HepG2 (cell line): ENCODE measurements around the gene EGR1. TPM values are rescaled to one million over a fixed set of nuclear protein-coding genes. Genes with fewer than 3 reads are reported as not detected.

ENCODE experiments used
- ATAC-seq: fragments of 200-7000 bp; cut with Tn5 transposase; 3 replicates; pipeline ENCODE4 v1.9.1; 2020; ENCODE audit warnings: mild to moderate bottlenecking, moderate library complexity
- BruUV-seq: library from RNA; stranded (reverse); fragments of 400-500 nt; replicated peaks from 2 replicates; lab custom pipeline; 2021; lab: Mats Ljungman, UMichigan
- CTCF ChIA-PET: fragments of 300-600 bp; formaldehyde crosslinking; extraction: SDS; loops from one replicate; lab custom pipeline; 2021; ENCODE audit warnings: low total read pairs, inconsistent platforms, low intra/inter-chr PET ratio; lab: Yijun Ruan, JAX
- POLR2A ChIA-PET: fragments of 350-600 bp; sonication (Branson Sonifier 250); formaldehyde crosslinking; loops from one replicate; lab custom pipeline; 2020; ENCODE audit warnings: antibody characterized with exemption, inconsistent platforms; lab: Yijun Ruan, JAX
- DNase-seq: peaks from one replicate; pipeline ENCODE4 v3.0.0-alpha.2; 2015; ENCODE audit warnings: low spot score
- FAIRE-seq: peaks from 3 replicates; lab custom pipeline; 2011; peaks lifted over from hg19 to GRCh38; lab: Jason Lieb, UNC
- H2AFZ ChIP-seq: one replicate; pipeline ENCODE4 v1.6.1; 2011; ENCODE audit warnings: low read length, inconsistent platforms
- H3K27ac ChIP-seq: fragments of 300-600 bp; 3 replicates; pipeline ENCODE4 v1.8.0; 2011; ENCODE audit warnings: mixed run types, mild to moderate bottlenecking, mixed read lengths, low read length, inconsistent platforms; ENCODE audit not compliant: insufficient read depth; ENCODE audit errors: extremely low read length
- H3K27me3 ChIP-seq, 2 experiments: fragments of 200-600 bp in 1 of 2; 2 replicates in 1 of 2; 3 replicates in 1 of 2; pipeline versions ENCODE4 v1.6.0 to v1.8.0; 2011; ENCODE audit warnings: low read length in 2 of 2, mild to moderate bottlenecking in 2 of 2, moderate library complexity in 2 of 2, inconsistent platforms in 1 of 2; ENCODE audit not compliant: insufficient read depth in 2 of 2, control insufficient read depth in 1 of 2
- H3K36me3 ChIP-seq, 2 experiments: fragments of 200-600 bp in 1 of 2; replicated peaks in 1 of 2; 2 replicates in 1 of 2; 3 replicates in 1 of 2; pipeline versions ENCODE4 v1.5.1 to v1.8.0; 2011; ENCODE audit warnings: low read length in 2 of 2, inconsistent platforms in 1 of 2; ENCODE audit not compliant: insufficient read depth in 2 of 2, control insufficient read depth in 1 of 2
- H3K4me1 ChIP-seq: 2 replicates; pipeline ENCODE4 v1.5.1; 2012; ENCODE audit warnings: low read length, inconsistent platforms; ENCODE audit not compliant: insufficient read depth
- H3K4me2 ChIP-seq: 2 replicates; pipeline ENCODE4 v1.6.0; 2011; ENCODE audit warnings: low read depth, low read length, inconsistent platforms
- H3K4me3 ChIP-seq, 3 experiments: fragments of 200-600 bp in 1 of 3; sonication (generic), shearing (Covaris generic) in 1 of 3; replicated peaks in 1 of 3; 2 replicates each; pipeline ENCODE4 v1.5.1; 2011 to 2016; ENCODE audit warnings: low read length in 3 of 3, inconsistent platforms in 2 of 3, low read depth in 2 of 3, mild to moderate bottlenecking in 2 of 3, control low read depth in 1 of 3, mixed read lengths in 1 of 3; ENCODE audit not compliant: insufficient read depth in 1 of 3
- H3K79me2 ChIP-seq: one replicate; pipeline ENCODE4 v1.6.1; 2011; ENCODE audit warnings: low read length, inconsistent platforms; ENCODE audit not compliant: insufficient read depth
- H3K9ac ChIP-seq: 2 replicates; pipeline ENCODE4 v1.6.0; 2011; ENCODE audit warnings: mild to moderate bottlenecking, low read depth, low read length, inconsistent platforms; ENCODE audit not compliant: insufficient read depth
- H3K9me3 ChIP-seq: 2 replicates; pipeline ENCODE4 v1.5.1; 2012; ENCODE audit warnings: mild to moderate bottlenecking, low read length
- H4K20me1 ChIP-seq: 2 replicates; pipeline ENCODE4 v1.6.0; 2011; ENCODE audit warnings: inconsistent platforms, mild to moderate bottlenecking, low read length, moderate library complexity; ENCODE audit not compliant: insufficient read depth
- CCAR2 ChIP-seq: fragments of 200-400 bp; formaldehyde crosslinking; optimal IDR thresholded peaks from 2 replicates; pipeline ENCODE3; 2018; ENCODE audit warnings: low read depth, mild to moderate bottlenecking, low read length, moderate library complexity
- HNF1B ChIP-seq: sonication (generic); formaldehyde crosslinking; IDR thresholded peaks from 2 replicates; pipeline ENCODE4 v1.5.1; 2020; ENCODE audit warnings: mild to moderate bottlenecking, moderate library complexity, missing genetic modification reagents
- ISL2 ChIP-seq: sonication (generic); formaldehyde crosslinking; IDR thresholded peaks from 2 replicates; pipeline ENCODE4 v1.5.0; 2020; ENCODE audit warnings: missing genetic modification reagents
- KMT2B ChIP-seq: IDR thresholded peaks from 2 replicates; pipeline ENCODE4 v1.6.1; 2016; ENCODE audit warnings: missing genetic modification reagents, missing compliant biosample characterization
- NKX3-1 ChIP-seq: sonication (generic); formaldehyde crosslinking; IDR thresholded peaks from 2 replicates; pipeline ENCODE4 v1.5.0; 2020; ENCODE audit warnings: missing genetic modification reagents
- NR1H2 ChIP-seq: sonication (generic); formaldehyde crosslinking; IDR thresholded peaks from 2 replicates; pipeline ENCODE4 v1.8.1; 2022; ENCODE audit warnings: low read depth, missing genetic modification reagents, borderline replicate concordance
- POLR2G ChIP-seq: fragments of 200-400 bp; formaldehyde crosslinking; IDR thresholded peaks from 2 replicates; pipeline ENCODE4 v1.6.1; 2018; ENCODE audit warnings: mild to moderate bottlenecking, low read depth, low read length, moderate library complexity
- SOX6 ChIP-seq, 2 experiments: fragments of 450-650 bp in 1 of 2; sonication (generic) in 1 of 2; formaldehyde crosslinking in 1 of 2; IDR thresholded peaks; 2 replicates each; pipeline versions ENCODE4 v1.4.0 to v1.6.1; 2017 to 2020; ENCODE audit warnings: antibody characterized with exemption in 1 of 2, mild to moderate bottlenecking in 1 of 2, missing genetic modification reagents in 1 of 2
- USF2 ChIP-seq, 2 experiments: sonication (generic) in 1 of 2; formaldehyde crosslinking in 1 of 2; IDR thresholded peaks; 2 replicates each; pipeline versions ENCODE4 v1.5.1 to v1.6.1; 2011 to 2020; ENCODE audit warnings: borderline replicate concordance in 1 of 2, low read depth in 1 of 2, low read length in 1 of 2, mild to moderate bottlenecking in 1 of 2, missing genetic modification reagents in 1 of 2, moderate library complexity in 1 of 2
- ZBTB42 ChIP-seq: sonication (generic); formaldehyde crosslinking; IDR thresholded peaks from 2 replicates; pipeline ENCODE4 v1.5.0; 2020; ENCODE audit warnings: mild to moderate bottlenecking, missing genetic modification reagents
- ZBTB7A ChIP-seq: sonication (generic); formaldehyde crosslinking; IDR thresholded peaks from 2 replicates; pipeline ENCODE4 v1.8.0; 2022; ENCODE audit warnings: mild to moderate bottlenecking, missing genetic modification reagents
- ZNF235 ChIP-seq: sonication (generic); formaldehyde crosslinking; IDR thresholded peaks from 2 replicates; pipeline ENCODE4 v1.8.1; 2023; ENCODE audit warnings: mild to moderate bottlenecking, missing genetic modification reagents, borderline replicate concordance
- ZNF329 ChIP-seq: sonication (generic); formaldehyde crosslinking; IDR thresholded peaks from 2 replicates; pipeline ENCODE4 v1.9.0; 2021; ENCODE audit warnings: low read depth, mild to moderate bottlenecking, missing genetic modification reagents
- ZNF468 ChIP-seq: sonication (generic); formaldehyde crosslinking; IDR thresholded peaks from 2 replicates; pipeline ENCODE4 v1.8.0; 2022; ENCODE audit warnings: mild to moderate bottlenecking, moderate library complexity, missing genetic modification reagents
- ZNF564 ChIP-seq: sonication (generic); formaldehyde crosslinking; IDR thresholded peaks from 2 replicates; pipeline ENCODE4 v1.8.1; 2023; ENCODE audit warnings: mild to moderate bottlenecking, missing genetic modification reagents
- ZSCAN20 ChIP-seq: sonication (generic); formaldehyde crosslinking; IDR thresholded peaks from 2 replicates; pipeline ENCODE4 v1.4.0; 2020; ENCODE audit warnings: missing genetic modification reagents, mild to moderate bottlenecking, borderline replicate concordance
- WGBS: methylation state at CpG from one replicate; pipeline ENCODE4 v1.1.6; 2017; ENCODE audit warnings: low lambda C conversion rate; 5-methylcytosine and 5-hydroxymethylcytosine counted together
- in situ Hi-C: cut with HindIII; loops from 2 replicates; pipeline ENCODE4 v1.10.0; 2017; ENCODE audit warnings: low pct_unique_long_range_greater_than_20kb; ENCODE audit not compliant: extremely low pct_ligation_motif_present
- intact Hi-C: fragments of 100-400 bp; cut with micrococcal nuclease; formaldehyde crosslinking; loops from one replicate; pipeline ENCODE4 v1.10.0; 2022; ENCODE audit not compliant: unreplicated experiment
- polyA plus RNA-seq, 8 experiments: library from polyadenylated mRNA; depleted of rRNA in 3 of 8; stranded (reverse) in 7 of 8; unstranded in 1 of 8; fragments of >200 nt; fragmentation: Illumina TruSeq in 4 of 8; extraction: Trizol in 4 of 8; gene quantifications; 2 replicates each; pipeline versions ENCODE4 v1.2.1 to v1.2.3, GENCODE V29; 2011 to 2016; ENCODE audit warnings: low read depth in 4 of 8, missing spikeins in 1 of 8, mixed read lengths in 1 of 8; ENCODE audit not compliant: insufficient read depth in 1 of 8
- total RNA-seq, 5 experiments: library from RNA; depleted of rRNA; stranded (reverse); fragments of >200 nt; fragmentation: Illumina TruSeq; extraction: Trizol; gene quantifications; 2 replicates each; pipeline ENCODE4 v1.2.3, GENCODE V29; 2016; ENCODE audit warnings: low read depth in 1 of 5

Gene EGR1
- total and polyA plus RNA-seq, 2 of the 13 experiments (the other 11 are each of a cell fraction or from before 2014, with no cell fraction given) = 4.1 to 4.5 TPM

DNA sequence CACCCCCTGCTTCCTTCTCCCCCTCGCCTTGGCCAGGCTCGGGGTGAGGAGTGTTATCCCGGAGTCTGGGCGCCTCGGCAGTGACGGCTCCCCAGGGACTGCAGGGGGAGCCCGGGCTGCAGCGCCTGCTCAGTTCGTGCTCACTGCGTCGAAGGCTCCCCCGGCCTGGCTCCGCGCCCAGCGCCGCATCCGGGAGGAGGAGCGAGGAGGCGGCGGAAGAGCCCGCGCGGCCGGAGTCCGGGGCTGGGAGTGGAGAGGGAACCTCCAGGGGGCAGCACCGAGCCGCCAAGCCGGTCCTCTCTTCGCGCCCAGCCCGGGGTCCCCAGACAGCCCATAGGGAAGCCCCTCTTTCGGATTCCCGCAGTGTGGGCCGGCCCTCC is 1.3 kb upstream of the EGR1 start (continued):
- TF ChIP-seq ISL2 (CRISPR knock-in tag) (peak; percentile 74; the same call in 1 of the 2 replicates), ZNF468 (0 out of 2 replicates have a peak, but pooled peaks have one; percentile 29), ZNF564 (CRISPR knock-in tag) (0 out of 2 replicates have a peak, but pooled peaks have one; percentile 25)

- H3K9ac ChIP-seq = peak overlapping the region; percentile 86
- H3K4me3 ChIP-seq = peak overlapping the region; percentile 69 to 91 (median 78)
- in situ Hi-C loops = loop anchor here (5.0 kb wide), 2 partner anchors 38 to 78 kb away; partner anchors contain the start of gene ETF1
- H3K27me3 ChIP-seq = no peaks in the 10 kb centered on the region
- H3K4me2 ChIP-seq = peak overlapping the region; percentile 98
- no peak overlapping the region for H2AFZ ChIP-seq
- H3K9me3 ChIP-seq = no peaks in the 10 kb centered on the region
- ChIA-PET POLR2A (interaction anchor here (0.6 to 4.0 kb wide), 17 partner anchors 15 to 808 kb away, joined by 3 to 58 read pairs (median 4); partner anchors contain the start of genes ETF1 and HSPA9), CTCF (interaction anchor here (1.1 to 2.5 kb wide), 2 partner anchors 27 to 39 kb away, joined by 4 to 29 read pairs; no protein-coding TSS in a partner anchor)
- peak overlapping the region; percentile 95 for H3K27ac ChIP-seq
- BruUV-seq = TSS peak; percentile 89
- ATAC-seq (peak; percentile 75), FAIRE-seq (peak; percentile 90), DNase-seq (peak; percentile 97)
- intact Hi-C loops = loop anchor here (1.0 to 2.0 kb wide), 3 partner anchors 29 to 78 kb away; partner anchors contain the start of gene ETF1
- 0% methylated on average over 23 of the region's 64 CpGs for WGBS
- peaks cover 50% of the 10 kb centered on the region for H3K4me1 ChIP-seq
- peaks cover 0 to 7% of the 10 kb centered on the region in 2 experiments; a peak in 2 of 5 replicates for H3K36me3 ChIP-seq
- H3K79me2 ChIP-seq = peaks cover 3% of the 10 kb centered on the region
- H4K20me1 ChIP-seq = peaks cover 3% of the 10 kb centered on the region; the same call in 1 of the 2 replicates
- TF ChIP-seq KMT2B (CRISPR knock-in tag) = peak; percentile 38
- TF ChIP-seq USF2 (IDR thresholded peaks at IDR 0.05; ENCODE audit: low read depth, low read length) = no peak
- TF ChIP-seq USF2 (CRISPR knock-in tag; IDR thresholded peaks at IDR 0.05; ENCODE audit: borderline replicate concordance) = peak; percentile 98; the same call in 1 of the 2 replicates
- peak; percentile 47; the same call in 1 of the 2 replicates for TF ChIP-seq ZNF329
- TF ChIP-seq ZBTB7A = peak; percentile 63; the same call in 1 of the 2 replicates
- peak; percentile 53; the same call in 1 of the 2 replicates for TF ChIP-seq ZNF235 (CRISPR knock-in tag)
- TF ChIP-seq CCAR2 = no peak
- no peak for TF ChIP-seq SOX6 (IDR thresholded peaks at IDR 0.05)
- peak; percentile 20; the same call in 1 of the 2 replicates for TF ChIP-seq SOX6 (CRISPR knock-in tag; IDR thresholded peaks at IDR 0.05)
- peak; percentile 76; the same call in 1 of the 2 replicates for TF ChIP-seq ZBTB42 (CRISPR knock-in tag)
- TF ChIP-seq ZSCAN20 (CRISPR knock-in tag) = peak; percentile 38; the same call in 1 of the 2 replicates
- TF ChIP-seq HNF1B (CRISPR knock-in tag) = peak; percentile 92
- 0 out of 2 replicates have a peak, but pooled peaks have one; percentile 33 for TF ChIP-seq POLR2G
- 0 out of 2 replicates have a peak, but pooled peaks have one; percentile 14 for TF ChIP-seq NKX3-1 (CRISPR knock-in tag)
- 0 out of 2 replicates have a peak, but pooled peaks have one; percentile 20 for TF ChIP-seq NR1H2 (CRISPR knock-in tag)
Measured at GRCh38 chr5:138464388-138465260, 655 bp upstream of the EGR1 start.
